HEK293T (cell line): Measurements from ENCODE around the gene COPS8.

ENCODE experiments used
- FOXA1 ChIP-seq: fragments of 450-650 bp; IDR thresholded peaks from 2 replicates; pipeline ENCODE4 v1.6.1; 2016; ENCODE audit warnings: mild to moderate bottlenecking
- FOXM1 ChIP-seq: fragments of 450-650 bp; IDR thresholded peaks from 2 replicates; pipeline ENCODE4 v1.6.1; 2017; ENCODE audit warnings: mild to moderate bottlenecking, borderline replicate concordance
- SUZ12 ChIP-seq: fragments of 450-650 bp; IDR thresholded peaks from 2 replicates; pipeline ENCODE4 v1.6.1; 2016; ENCODE audit warnings: mild to moderate bottlenecking

- TF ChIP-seq FOXM1 (no peak), FOXA1 (no peak), SUZ12 (no peak)
Measured at GRCh38 chr2:237057893-237058300, 27.8 kb upstream of the COPS8 start.
